OCI-LY7 (cell line): ENCODE results near the gene CHKA.

Experiments
- EZH2phosphoT487 ChIP-seq: fragments of 200-600 bp; sonication (generic); IDR thresholded peaks from 2 replicates; pipeline ENCODE4 v1.6.1; 2018; ENCODE audit warnings: low read depth, borderline replicate concordance, mild to moderate bottlenecking, mixed run types, antibody characterized with exemption, low read length, moderate library complexity, mixed read lengths
- TF ChIP-seq, protein P1 (sequence below): fragments of 200-600 bp; sonication (generic); conservative IDR thresholded peaks from 2 replicates; pipeline ENCODE4 v1.5.1; 2014; ENCODE audit warnings: mild to moderate bottlenecking, antibody characterized with exemption, low read length, moderate library complexity, mixed read lengths

DNA sequence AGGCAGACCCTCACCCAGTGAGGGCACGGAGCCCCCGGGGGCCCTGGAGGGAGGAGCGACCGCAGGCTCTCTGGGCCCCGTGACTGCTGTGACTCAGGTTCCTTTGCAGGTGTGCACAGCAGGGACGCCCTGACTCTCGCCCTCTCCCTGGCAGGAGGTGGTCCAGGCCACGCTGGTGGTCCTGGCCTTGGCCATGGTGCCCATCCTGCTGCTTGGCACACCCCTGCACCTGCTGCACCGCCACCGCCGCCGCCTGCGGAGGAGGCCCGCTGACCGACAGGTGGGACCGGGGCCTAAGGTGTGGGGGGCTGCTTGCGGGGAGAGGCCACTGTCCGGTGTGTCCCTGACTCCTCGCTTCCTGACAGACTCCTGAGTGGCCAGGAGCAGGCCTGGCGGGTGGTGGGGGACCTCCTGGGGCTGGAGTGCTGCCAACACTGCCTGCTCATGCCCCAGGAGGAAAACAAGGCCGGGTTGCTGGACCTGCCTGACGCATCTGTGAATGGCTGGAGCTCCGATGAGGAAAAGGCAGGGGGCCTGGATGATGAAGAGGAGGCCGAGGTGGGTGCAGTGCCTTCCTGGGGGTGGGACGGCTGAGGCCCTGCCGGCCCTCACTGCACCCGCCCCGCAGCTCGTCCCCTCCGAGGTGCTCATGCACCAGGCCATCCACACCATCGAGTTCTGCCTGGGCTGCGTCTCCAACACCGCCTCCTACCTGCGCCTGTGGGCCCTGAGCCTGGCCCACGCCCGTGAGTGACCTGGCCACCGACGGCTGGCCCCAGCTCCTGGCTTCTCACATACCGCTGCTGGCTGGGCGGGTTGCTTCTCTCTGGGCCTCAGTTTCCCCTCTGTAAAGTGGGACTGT is 71.4 kb downstream of the CHKA start:
- TF ChIP-seq, protein P1, sequence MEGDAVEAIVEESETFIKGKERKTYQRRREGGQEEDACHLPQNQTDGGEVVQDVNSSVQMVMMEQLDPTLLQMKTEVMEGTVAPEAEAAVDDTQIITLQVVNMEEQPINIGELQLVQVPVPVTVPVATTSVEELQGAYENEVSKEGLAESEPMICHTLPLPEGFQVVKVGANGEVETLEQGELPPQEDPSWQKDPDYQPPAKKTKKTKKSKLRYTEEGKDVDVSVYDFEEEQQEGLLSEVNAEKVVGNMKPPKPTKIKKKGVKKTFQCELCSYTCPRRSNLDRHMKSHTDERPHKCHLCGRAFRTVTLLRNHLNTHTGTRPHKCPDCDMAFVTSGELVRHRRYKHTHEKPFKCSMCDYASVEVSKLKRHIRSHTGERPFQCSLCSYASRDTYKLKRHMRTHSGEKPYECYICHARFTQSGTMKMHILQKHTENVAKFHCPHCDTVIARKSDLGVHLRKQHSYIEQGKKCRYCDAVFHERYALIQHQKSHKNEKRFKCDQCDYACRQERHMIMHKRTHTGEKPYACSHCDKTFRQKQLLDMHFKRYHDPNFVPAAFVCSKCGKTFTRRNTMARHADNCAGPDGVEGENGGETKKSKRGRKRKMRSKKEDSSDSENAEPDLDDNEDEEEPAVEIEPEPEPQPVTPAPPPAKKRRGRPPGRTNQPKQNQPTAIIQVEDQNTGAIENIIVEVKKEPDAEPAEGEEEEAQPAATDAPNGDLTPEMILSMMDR, result no peak
- no peak for TF ChIP-seq EZH2phosphoT487
